HTERT RPE-1 (cell line): Measurements from ENCODE around the gene ADAMTS17.

ENCODE experiments used
- in situ Hi-C: fragments of 300-500 bp; cut with MboI; formaldehyde crosslinking; loops from 4 replicates; pipeline ENCODE4 v1.14.3; 2020; ENCODE audit warnings: low sequenced_read_pairs

Gene ADAMTS17

DNA sequence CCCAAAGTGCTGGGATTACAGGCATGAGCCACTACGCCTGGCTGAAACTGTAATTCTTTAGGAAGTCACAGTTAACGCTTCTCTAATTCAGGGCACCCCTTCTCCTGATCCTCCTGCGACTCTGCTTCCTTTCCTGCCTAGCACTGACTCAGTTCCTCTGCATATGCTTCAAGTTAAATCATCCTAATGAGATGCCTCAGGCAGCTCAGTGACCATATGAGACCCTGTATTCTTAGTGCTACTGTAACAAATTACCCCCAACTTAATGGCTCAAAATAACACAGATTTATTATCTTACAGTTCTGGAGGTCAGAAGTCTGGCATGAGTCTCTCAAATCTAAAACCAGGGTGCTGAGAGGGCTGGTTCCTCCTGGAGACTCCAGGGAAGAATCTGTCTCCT is 336.8 kb downstream of the ADAMTS17 start:
- in situ Hi-C loops: no loop called here

DNA sequence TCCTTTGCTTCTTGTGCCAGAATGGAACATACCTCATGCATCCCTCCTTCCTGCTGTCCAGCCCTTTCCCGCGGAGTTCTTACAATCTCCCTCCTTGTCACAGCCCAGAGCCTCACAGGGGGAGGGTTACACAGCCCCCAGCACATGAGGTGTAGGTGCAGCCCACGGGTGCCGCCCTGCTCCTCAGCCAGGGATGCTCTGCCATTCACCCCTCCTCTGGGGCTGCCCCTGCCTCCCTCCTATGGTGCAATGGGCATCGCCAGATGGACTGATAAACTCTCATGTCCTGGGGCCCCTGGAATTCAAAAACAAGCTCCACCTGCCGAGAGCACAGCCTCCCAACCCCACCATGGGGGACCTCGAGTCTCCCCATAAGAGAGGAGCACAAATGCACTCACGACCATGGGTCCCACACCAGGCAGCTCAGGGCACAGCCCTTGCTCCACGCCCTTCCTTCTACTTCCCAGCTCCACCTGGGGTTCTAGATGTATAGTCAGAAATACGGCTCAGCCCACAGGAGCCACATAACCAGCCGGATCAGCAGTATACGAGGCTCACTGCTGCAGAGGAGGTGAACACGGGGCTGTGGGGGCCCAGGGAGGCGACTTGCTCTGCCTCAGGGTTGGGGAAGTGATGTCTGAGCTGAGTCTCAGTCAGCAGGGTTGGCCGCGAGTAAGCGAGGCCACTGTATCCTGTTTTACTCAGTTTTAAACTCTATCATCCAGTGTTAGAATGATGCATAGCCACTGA is 338.8 kb downstream of the ADAMTS17 start:
- in situ Hi-C loops: no loop called here

DNA sequence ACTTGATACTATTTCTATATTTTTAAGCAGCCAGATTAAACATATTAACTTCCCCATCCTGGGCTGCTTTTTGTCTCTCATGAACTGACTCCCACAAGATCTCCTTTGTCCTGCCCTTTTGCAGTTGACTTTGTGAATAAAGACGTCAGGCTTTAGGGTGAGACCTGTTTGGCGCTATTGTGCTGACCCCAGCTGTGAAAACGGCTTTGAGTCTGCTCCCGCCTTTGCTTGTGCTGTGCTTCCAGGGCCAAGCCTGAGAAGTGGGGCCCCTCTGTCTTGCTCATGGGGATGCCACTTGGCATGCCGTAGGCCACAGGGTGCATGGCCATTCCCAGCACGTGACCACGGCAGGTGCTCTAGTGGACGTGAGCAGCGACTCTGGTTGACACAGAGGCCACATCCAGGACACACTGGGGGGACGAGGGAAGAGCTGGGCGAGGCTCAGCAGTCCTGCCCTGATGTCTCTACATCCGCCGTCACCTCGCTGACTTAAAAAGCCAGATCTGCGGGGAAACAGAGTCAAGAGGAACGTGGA is 339.6 kb downstream of the ADAMTS17 start:
- in situ Hi-C loops: no loop called here

DNA sequence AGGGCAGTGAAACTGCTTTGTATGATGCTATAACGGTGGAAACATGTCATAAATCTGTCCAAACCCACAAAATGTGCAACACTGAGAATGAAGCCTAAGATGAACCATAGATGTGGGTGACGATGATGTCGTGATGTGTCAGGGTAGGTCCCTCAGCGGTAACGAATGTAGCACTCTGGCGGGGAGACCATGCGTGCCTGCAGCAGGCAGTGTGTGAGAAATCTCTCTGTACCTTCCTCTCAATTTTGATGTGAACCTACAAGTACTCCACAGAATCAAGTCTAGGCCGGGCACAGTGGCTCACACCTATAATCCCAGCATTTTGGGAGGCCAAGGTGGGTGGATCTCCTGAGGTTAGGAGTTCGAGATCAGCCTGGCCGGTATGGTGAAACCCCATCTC is 340.4 kb downstream of the ADAMTS17 start:
- in situ Hi-C loops: no loop called here

DNA sequence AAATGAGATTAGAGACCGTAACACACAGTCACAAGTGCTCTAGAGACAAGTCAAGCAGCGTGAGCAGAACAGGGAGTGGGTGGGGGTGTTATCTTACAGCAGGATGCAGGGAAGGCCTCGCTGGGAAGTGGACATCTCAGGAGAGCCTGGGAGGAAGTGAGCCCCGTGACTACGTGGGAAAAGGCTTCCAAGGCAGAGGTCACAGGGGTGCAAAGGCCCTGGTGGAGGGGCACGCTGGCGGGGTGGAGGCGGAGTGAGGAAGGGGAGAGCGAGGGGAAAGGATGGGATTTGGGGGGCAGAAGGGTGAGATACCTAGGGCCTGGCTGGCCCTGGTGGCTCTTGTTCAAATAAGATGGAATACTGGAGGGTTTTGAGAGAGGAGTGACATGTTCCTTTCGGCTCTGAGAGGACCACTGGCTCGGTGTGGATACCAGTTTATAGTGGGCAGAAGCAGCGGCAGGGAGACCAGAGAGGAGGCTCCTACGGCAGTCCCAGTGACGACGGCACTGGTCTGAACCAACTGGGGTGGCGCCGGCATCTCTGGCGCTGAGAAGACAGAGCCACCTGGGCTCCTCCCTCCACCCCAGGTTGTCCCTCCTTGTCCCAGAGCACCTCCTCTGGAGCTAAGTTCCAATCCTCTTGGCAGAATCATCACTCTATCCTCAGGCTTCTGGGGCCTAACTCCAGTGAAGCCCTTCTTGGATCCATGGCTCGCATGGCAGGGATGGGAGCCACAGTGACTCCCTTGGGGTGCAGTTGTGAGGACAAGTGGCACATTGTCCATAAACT is 342.3 kb downstream of the ADAMTS17 start:
- in situ Hi-C loops: no loop called here

DNA sequence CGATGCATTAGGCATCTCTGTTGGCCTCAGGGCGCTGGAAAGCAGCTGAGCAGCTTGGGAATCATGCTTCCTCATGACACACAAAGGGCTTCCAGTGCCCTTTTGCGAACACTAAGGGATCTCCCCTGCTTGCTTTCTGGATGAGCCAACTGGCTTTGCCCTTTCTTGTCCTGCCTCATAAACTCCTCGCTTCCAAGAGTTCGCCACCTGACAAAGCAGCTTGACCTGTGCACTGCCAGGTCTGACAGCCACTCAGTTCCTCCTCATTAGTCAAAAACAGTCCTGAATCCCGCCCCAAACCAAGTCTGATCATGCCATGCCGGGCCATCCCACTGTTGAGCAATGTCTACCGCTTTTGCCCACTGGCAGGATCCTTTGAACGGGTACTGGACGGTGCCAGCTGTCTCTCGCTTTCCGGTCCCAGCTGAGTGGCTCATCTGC is 343.1 kb downstream of the ADAMTS17 start:
- in situ Hi-C loops: no loop called here

DNA sequence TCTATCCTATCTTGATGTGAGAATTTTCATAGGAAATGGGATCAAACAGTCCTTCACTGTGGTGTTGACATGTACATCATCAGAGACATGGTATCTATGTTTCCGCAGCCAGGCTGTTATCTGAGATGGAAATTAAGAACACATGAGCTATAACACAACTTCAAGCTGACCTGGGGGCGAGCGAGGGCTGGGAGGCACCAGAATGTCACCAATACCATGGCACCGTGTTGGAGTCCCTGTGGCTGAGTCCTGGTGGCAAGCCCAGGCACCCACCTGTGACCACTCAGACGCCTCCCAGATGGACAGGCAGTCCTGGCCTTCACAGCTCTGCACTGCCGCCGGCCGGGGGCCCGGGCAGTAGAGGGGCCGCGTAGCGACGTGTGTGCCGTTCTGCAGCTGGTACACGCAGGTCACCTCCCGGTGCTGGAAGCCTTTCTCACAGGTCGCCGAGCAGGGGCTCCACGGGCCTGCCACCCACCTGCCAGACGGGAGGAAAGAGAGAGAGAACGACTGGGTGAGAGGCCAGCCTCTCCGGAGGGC is 344.6 kb downstream of the ADAMTS17 start:
- in situ Hi-C loops: no loop called here

DNA sequence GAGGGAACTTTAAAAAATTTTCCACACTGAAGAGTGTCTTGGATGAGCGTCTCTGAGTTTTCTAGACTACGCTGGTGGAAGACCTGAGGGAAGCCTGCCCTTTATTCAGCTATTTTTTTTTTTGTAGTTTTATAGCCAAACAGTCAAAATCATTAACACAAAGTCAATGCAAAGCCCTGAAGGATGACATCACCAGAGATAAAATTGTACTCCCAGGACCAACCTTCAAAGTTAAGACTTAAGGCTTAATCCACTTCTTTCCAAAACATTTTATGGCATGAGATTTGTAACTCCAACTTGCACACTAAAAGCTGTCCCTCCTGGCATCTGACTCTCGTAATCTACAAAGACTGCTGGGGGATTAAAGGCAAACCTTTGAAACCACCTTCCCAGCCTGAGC is 345.1 kb downstream of the ADAMTS17 start:
- in situ Hi-C loops: no loop called here

DNA sequence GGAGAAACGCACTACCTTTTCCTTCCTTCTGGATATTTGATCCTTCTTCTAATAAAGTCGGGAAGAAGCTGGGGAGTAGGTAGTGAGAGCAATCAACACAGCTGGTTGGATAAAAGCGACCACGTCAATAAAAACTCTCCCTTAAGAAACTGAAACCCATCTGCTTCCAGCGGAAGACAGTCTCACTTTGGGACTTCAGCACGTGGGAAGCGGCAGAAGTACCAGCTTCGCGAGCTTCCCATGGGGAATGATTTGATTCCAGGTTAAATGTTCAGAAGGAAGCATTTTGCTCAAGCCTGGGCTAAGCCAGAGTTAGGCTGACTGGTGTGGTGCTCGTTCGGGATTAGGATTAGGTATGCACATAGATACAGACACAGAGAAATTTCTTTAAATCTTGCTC is 346.2 kb downstream of the ADAMTS17 start:
- in situ Hi-C loops: no loop called here

DNA sequence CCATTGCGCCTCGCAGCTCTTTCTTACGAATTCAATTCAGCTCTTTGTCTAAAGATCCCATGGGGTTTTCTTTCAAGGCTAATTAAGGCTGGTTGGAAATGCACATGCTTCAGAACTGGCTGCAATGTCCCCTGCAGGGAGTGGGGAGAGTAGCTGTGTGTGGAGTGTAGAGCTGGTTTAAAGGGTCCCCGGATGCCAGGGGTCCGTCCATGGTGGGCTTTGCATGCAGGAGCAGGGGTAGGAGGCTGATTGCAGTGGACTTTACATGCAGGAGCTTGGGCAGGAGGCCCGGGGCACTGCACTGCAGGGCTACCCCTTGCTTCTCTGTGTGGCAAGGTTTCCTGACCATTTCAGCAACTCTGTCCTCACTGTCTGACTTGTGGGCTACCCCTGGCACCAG is 346.9 kb downstream of the ADAMTS17 start:
- in situ Hi-C loops: no loop called here

DNA sequence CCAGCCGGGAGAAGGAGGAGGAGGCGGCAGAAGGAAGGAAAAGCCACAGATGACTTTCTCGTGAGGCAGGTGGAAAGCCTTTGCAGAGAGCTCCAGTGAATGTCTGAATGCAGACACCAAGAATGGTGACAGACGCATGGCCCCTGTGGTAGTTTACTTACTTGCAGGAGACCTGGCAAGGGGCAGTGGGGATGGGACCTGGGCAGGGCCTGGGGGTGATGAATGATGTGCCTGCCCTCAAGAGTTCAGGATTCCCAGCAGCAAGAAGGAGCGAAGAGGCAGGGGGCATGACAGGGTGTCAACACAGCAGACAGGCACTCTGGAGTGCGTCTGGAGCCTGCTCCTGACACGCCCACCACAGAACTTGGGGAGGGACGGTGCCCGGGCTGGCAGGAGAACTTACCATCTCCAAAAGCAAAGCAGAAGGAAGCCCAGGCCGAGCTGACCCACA is 348.1 kb downstream of the ADAMTS17 start:
- in situ Hi-C loops: no loop called here

DNA sequence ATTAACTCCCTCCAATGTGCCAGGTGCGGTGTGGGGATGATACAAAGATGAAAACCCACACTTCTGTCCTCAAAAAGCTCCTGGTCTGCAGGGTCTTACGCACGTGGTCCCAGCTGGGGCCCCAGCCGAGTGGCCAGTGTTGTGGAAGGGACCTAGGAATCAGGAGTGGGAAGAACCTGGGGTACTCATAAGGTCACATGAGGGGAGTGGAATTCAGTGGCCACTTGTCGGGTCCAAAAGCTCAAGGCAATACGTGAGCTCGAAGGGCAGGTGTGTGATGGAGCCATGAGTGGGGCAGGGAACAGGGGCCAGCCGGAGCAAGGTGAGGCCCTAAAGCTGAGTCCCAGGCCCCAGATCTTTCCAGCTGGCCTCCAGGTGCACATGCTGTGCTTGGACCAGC is 348.5 kb downstream of the ADAMTS17 start:
- in situ Hi-C loops: no loop called here

DNA sequence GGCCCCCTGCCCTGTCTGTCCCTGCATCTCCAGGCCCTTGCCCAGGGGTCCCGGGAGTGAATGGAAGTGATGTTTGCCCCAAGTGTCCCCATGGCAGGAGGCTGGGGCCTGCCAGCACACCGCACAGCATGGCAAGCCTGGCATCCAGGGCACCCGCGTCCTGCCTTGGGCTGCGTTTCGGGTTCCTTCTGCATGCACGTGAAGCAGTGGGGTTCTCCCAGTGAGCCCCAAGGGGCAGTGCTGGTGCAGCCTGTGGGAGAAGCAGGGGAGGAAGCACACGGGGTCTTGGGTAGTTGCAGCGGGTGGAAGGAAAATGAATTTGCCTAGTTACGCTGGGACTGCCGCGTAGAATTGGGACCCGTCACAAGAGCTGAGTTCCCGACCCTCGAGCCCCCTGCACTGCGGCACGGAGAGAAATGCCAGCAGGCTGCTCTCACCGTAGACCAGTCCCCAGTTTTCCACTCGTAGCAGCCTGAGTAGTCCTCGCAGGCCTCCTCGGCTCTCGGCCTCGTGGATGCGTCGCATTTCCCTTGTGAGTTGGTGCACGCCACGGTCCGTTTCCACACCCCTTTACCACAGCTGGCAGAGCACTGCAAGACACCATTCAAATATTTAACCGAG is 349.1 kb downstream of the ADAMTS17 start:
- in situ Hi-C loops: no loop called here

DNA sequence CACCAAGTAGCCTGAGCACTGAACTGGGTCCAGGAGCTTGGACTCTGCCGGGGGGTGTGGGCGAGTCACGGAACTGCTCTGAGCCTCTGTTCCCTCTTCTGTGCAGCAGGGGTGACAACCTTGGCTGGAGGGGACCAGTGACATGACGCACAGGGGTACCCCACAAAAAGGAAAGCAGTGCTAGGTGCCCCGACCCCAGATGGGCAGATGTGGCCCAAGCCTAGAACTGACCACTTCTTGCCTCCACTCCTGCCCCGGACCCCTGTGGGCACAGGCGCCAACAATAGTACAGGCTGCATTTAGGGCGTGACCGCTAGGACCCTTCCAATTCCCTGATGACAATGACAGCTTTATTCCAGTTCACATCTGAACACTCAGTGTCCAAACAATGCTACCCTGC is 352.7 kb downstream of the ADAMTS17 start:
- in situ Hi-C loops: no loop called here

DNA sequence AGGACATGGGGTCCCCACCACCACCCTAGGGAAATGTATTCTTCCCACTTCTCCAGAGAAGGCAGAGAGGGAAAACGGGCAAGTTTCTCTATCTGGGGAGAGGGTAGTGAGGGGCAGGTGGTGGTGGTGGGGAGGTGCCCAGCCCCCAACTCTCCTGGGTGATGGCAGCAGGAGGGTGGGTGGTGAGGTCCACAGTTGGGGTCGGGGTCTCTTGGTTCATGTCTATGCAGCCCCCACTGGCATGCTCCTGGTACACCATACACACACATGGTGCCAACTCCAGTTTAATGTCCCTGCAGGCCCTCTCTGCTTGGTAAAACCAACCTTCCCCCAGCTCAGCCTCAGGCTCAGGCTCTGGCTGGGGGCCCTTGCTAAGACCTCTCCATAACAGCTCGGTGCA is 354.1 kb downstream of the ADAMTS17 start:
- in situ Hi-C loops: no loop called here

DNA sequence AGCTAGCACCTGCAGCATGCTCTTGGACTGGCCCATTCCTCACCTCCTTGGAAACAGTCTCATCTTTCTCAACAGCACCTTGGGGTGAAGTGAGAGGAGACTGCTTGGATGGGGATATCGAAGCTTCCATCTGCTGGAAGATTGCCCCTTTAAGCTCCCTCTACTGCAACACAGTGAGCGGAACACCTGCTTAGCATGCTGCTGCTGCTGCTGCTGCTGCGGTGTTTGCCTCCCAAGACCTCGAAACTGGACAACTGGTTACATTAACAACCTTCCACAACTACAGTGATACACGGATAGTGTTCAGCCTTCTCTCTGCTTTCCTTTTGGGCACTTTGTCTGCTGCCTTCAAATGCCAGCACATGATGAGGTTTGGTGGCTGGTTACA is 354.7 kb downstream of the ADAMTS17 start:
- in situ Hi-C loops: no loop called here

DNA sequence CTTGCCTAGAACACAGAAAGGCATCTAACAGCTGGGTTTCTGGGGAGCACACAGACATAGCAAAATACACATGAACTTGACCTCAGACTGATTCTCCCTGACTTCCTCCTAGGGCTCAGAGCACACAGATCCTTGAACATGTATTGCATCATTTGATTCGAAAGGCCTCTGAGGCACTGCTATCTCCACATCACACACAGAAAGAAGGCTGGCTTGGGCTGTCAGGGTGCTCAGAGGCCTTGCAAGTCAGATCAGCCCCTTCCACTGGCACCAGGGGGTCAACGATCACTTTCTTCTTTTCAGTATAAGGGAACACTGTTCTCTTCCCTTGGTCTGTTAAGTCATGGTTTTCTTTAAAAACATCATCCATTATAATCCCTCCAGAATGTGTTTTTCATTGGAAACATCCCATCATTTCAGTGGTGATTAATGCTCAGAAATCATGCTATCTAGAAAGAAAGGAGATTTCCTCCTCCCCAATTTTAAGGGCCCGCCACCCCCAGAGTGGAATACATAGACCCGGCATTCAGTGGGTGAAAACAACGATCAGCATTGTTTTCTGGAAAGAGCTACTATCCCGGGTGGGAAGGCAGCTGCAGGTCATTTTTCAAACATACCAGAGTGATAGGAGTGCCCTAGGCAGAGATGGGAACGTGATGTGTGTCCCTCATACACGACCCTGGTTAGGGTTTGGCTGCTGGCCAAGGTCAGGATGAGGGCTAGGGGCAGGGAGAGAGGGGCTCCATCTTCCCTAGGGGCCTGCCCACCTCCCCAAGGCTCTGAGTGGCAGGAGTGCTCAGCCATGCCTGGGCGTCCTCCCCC is 355.3 kb downstream of the ADAMTS17 start:
- in situ Hi-C loops: no loop called here

DNA sequence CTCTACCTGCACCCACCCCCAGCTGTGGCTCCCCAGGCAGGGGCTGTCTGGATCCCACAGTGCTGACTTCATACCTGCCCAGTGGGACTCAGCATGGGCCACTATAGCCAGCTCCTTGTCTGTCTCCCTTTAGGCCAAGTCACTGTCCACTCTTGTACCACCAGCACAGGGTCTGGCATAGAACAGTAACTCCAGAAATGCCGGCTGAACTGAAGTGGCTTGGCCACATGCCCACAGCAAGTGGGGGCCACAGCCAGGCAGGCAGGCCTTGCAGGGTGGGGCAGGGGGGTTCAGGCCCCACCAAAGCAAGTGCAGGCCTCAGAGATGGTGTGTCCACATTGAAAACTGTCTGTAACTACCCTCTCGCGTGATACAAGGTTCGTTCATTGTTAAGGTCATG is 355.9 kb downstream of the ADAMTS17 start:
- in situ Hi-C loops: no loop called here

DNA sequence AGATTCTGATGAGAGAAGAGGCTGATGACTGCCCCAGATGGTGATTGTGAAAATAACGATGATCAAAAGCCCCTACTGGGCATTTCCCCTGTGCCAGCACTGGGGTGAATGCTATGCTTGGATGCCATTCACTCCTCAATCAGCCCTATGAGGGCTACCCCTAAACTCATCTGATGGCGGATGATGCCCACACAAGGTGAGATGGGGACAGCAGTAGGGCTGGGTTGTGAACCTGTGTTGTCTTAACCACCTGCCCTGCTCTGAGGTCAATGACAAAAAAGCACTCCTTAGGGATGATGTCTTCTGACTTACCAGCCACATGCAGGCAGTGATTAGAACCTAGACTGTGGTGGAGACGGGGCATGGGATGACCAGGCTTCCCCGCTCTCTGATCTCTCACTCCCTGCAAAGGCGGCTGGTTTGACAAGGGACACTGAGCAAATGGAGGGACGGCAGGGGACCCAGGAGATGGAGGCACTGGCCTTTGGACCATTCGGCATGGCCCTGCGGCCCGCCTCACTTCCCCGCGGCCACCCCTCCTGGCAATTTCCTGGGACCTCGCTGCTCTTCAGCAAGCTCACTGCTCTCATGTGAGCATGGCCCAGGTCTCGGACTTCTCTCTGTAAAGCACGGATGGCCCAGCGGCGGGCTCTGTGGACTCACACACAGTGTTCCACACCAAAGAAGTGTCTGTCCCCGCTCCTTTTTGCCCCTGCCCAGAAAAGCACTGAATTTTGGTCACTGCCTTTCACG is 357.1 kb downstream of the ADAMTS17 start:
- in situ Hi-C loops: no loop called here

DNA sequence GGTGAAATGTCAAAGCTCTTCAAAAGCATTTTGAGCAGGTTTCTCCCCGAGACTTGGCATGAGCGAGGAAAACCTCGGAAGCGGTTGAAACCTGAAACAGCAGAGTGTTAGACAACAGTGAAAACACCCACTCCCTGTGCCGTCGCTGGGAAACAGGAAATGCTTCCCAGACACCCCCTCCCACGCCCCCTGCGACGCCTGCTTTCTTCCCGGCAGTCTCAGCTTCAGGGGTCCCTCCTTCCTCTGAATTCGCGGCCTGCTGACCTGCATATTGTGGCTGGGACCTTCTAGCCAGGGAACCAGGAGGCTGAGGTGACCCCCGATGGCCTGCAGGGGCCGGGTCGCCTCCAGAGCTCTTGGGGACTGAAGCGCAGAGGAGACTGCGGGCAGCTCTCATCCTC is 357.9 kb downstream of the ADAMTS17 start:
- in situ Hi-C loops: no loop called here
